ENCODE measurements around the gene SFXN5. TPM values are rescaled to one million over a fixed set of nuclear protein-coding genes. Genes with fewer than 3 reads are reported as not detected.
A peak's percentile ranks its signal among the peaks of the same experiment; 100 is the strongest.

Gene SFXN5
- total and polyA plus RNA-seq, 2 of the 8 experiments (the other 6 are each of a cell fraction or from before 2014, with no cell fraction given): 29.3 to 33.1 TPM

DNA sequence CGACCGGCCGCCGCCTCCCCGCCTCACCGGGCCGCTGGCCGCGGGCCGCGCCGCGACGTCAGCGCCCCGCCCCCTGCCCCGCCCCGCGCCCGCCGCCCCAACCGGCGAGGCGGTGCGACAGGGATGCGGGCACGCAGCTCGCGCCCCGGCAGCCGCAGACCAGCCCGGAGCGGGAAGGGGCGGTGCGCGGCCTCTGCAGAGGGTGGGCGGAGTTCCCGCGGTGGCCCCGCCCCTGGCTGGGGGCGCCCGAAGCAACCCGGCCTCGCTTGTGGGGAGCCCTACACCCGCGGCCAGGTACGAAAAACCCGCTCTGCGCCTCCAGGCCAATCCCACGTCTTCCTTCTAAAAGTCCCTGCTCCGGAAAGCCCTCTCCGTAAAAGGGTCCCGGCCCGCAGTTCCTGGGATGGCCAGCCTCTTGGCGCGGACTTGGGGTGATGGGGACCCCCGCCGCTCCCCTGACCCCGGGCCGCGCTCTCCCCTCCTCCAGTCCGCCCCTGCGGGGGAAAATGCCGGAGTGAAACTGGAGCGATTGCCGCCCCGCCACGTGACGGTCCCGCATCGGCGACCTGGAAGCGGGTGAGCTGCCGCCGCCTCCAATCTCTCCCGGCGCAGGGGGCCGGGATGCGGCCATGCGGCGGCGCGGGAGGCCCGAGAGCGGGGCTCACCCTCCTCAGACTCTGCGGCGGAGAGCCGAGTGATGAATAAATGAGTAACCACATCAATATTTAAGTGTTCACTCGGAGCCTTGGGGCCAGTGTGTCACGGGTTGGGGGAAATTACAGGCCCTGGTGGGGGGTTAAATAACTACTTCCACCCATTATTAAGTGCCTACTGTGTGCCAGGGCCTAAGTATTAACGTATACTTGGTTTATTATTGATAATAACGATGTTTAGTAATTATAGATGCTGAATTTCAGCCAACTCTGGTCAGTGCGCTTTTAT lies 41.7 kb upstream of the SFXN5 start, which contains the start of gene RAB11FIP5 (continued):
- TF ChIP-seq PHF8 (conservative IDR thresholded peaks at IDR 0.05; ENCODE audit: low read depth, low read length): peak; percentile 67
- TF ChIP-seq SAP30 (IDR thresholded peaks at IDR 0.05; ENCODE audit: insufficient read depth, insufficient replicate concordance, low read length): no peak
- peak; percentile 66 for TF ChIP-seq KDM4A (IDR thresholded peaks at IDR 0.05; ENCODE audit: low read depth, low read length, severe bottlenecking)
- TF ChIP-seq POLR2A (IDR thresholded peaks at IDR 0.05; ENCODE audit: control extremely low read depth in 1 of 2, low read depth in 2 of 2, low read length in 2 of 2): 0 out of 3 replicates have a peak, but pooled peaks of 1 of the 2 experiments have one; percentile 26
- TF ChIP-seq, protein P1, sequence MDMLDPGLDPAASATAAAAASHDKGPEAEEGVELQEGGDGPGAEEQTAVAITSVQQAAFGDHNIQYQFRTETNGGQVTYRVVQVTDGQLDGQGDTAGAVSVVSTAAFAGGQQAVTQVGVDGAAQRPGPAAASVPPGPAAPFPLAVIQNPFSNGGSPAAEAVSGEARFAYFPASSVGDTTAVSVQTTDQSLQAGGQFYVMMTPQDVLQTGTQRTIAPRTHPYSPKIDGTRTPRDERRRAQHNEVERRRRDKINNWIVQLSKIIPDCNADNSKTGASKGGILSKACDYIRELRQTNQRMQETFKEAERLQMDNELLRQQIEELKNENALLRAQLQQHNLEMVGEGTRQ (IDR thresholded peaks at IDR 0.05; ENCODE audit: low read length): peak; percentile 48; the same call in 1 of the 2 replicates
- TF ChIP-seq JUND (IDR thresholded peaks at IDR 0.05; ENCODE audit: low read length): no peak
- TF ChIP-seq SUZ12 (IDR thresholded peaks at IDR 0.05; ENCODE audit: low read length): no peak
- TF ChIP-seq YY1 (IDR thresholded peaks at IDR 0.05; ENCODE audit: low read depth, low read length): 0 out of 2 replicates have a peak, but pooled peaks have one; percentile 21
- no peak for TF ChIP-seq BCL11A (IDR thresholded peaks at IDR 0.05; ENCODE audit: low read depth in 2 of 2, low read length in 2 of 2)
- TF ChIP-seq SIRT6 (IDR thresholded peaks at IDR 0.05; ENCODE audit: low read length): no peak
- TF ChIP-seq, protein P2, sequence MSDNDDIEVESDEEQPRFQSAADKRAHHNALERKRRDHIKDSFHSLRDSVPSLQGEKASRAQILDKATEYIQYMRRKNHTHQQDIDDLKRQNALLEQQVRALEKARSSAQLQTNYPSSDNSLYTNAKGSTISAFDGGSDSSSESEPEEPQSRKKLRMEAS (IDR thresholded peaks at IDR 0.05): peak; percentile 78
- TF ChIP-seq SIX5 (IDR thresholded peaks at IDR 0.05; ENCODE audit: low read depth, low read length): no peak
- no peak for TF ChIP-seq POU5F1 (IDR thresholded peaks at IDR 0.05; ENCODE audit: low read depth, low read length)
- TF ChIP-seq SIN3A (conservative IDR thresholded peaks at IDR 0.05 in 1 of 2, IDR thresholded peaks at IDR 0.05 in 1 of 2; ENCODE audit: low read depth in 1 of 2, low read length in 2 of 2): peak; percentile 10 to 52; a peak in 1 of 4 replicates
